GM18499 (cell line): ENCODE data around the gene BDH1.
"Not testable (repeated sequence)": the region's sequence is repeated elsewhere in the genome, so short reads cannot be mapped to it uniquely, and the experiment has no call there.

Source experiments
- ATAC-seq: cut with Tn5 transposase; IDR thresholded peaks from one replicate; pipeline ENCODE4 v1.9.1; 2021; ENCODE audit warnings: moderate number of reproducible peaks; ENCODE audit not compliant: insufficient read depth, unreplicated experiment

The BDH1 gene

GRCh38 chr3:197555281-197556261, at the start of gene BDH1:
TSS of gene BDH1 (minus strand) at chr3:197555968. CDS start at chr3:197546443, 9,525 bp downstream.
- peak; percentile 3 for ATAC-seq

- ATAC-seq, result no peak
Observed at GRCh38 chr3:197603317-197603933, 47.7 kb upstream of the BDH1 start.

GRCh38 chr3:197602351-197602750, 46.6 kb upstream of the BDH1 start:
- ATAC-seq, result not testable (repeated sequence)

GRCh38 chr3:197601566-197601840, 45.7 kb upstream of the BDH1 start:
- ATAC-seq, result not testable (repeated sequence)

- ATAC-seq, result no peak
Observed at GRCh38 chr3:197600796-197601565, 45.2 kb upstream of the BDH1 start.

GRCh38 chr3:197599089-197599765, 43.5 kb upstream of the BDH1 start:
- ATAC-seq, result no peak

- ATAC-seq, result no peak
Observed at GRCh38 chr3:197598404-197598980, 42.7 kb upstream of the BDH1 start.

- ATAC-seq, result no peak
Observed at GRCh38 chr3:197597335-197597734, 41.6 kb upstream of the BDH1 start.

- no peak for ATAC-seq
Observed at GRCh38 chr3:197595470-197596185, 39.9 kb upstream of the BDH1 start.

- no peak for ATAC-seq
Observed at GRCh38 chr3:197593046-197593380, 37.2 kb upstream of the BDH1 start.

- ATAC-seq, result no peak
Observed at GRCh38 chr3:197592361-197593045, 36.7 kb upstream of the BDH1 start.

GRCh38 chr3:197591816-197592215, 36.0 kb upstream of the BDH1 start:
- no peak for ATAC-seq

GRCh38 chr3:197590313-197590962, 34.7 kb upstream of the BDH1 start:
- ATAC-seq, result no peak

- ATAC-seq, result no peak
Observed at GRCh38 chr3:197589545-197589944, 33.8 kb upstream of the BDH1 start.

- ATAC-seq, result not testable (repeated sequence)
Observed at GRCh38 chr3:197586768-197587167, 31.0 kb upstream of the BDH1 start.

GRCh38 chr3:197586181-197586580, 30.4 kb upstream of the BDH1 start:
- no peak for ATAC-seq

GRCh38 chr3:197584733-197585132, 29.0 kb upstream of the BDH1 start:
- ATAC-seq, result no peak

GRCh38 chr3:197583371-197583770, 27.6 kb upstream of the BDH1 start:
- ATAC-seq, result no peak
